MG63 (cell line): ENCODE data around the gene OR2A5. TPM values are rescaled to one million over a fixed set of nuclear protein-coding genes. Genes with fewer than 3 reads are reported as not detected.
"Not testable (repeated sequence)": the region's sequence is repeated elsewhere in the genome, so short reads cannot be mapped to it uniquely, and the experiment has no call there.

ENCODE experiments used
- DNase-seq: peaks from one replicate; pipeline ENCODE4 v3.0.0-alpha.2; 2020
- H3K27me3 ChIP-seq: fragments of 250-450 bp; sonication (Bioruptor Pico); 2 replicates; pipeline ENCODE4 v1.5.1; 2020; ENCODE audit warnings: mild to moderate bottlenecking, moderate library complexity
- H3K36me3 ChIP-seq: fragments of 250-450 bp; sonication (Bioruptor Pico); 2 replicates; pipeline ENCODE4 v1.5.1; 2020; ENCODE audit warnings: mild to moderate bottlenecking, moderate library complexity
- H3K4me3 ChIP-seq: fragments of 250-450 bp; sonication (Bioruptor Pico); 2 replicates; pipeline ENCODE4 v1.5.1; 2020; ENCODE audit warnings: mild to moderate bottlenecking, moderate library complexity
- H3K9me3 ChIP-seq: fragments of 250-450 bp; sonication (Bioruptor Pico); 2 replicates; pipeline ENCODE4 v1.5.1; 2020; ENCODE audit warnings: mild to moderate bottlenecking, moderate library complexity
- total RNA-seq: library from RNA; depleted of rRNA; stranded (reverse); fragments of >200 nt; shearing (Covaris generic); gene quantifications from 2 replicates; pipeline ENCODE4 v1.2.3, GENCODE V29; 2014; ENCODE audit warnings: low replicate concordance; rRNA removed

Gene OR2A5
- not detected in 2 replicates for total RNA-seq

DNA sequence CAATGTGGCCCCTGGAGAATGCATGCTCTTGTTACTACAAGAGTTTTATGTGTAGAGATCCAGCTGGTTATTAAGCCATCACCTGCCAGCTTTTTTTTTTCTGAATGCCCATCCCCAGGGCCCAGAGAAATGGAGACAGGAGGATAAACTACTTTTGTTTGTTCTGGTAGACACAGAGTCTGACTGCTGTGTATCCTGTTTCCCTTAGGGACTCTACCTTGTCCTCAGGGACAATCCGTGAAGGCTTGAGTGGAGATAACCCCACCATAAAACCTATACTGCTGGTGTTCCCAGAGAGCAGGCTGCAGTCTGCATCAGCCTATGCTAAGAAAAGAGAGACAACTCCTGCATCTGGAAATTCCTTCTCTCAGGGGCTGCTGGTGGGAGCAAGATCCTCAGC is at the start of gene OR2A5:
Gene OR2A5 (plus strand): TSS at position 301 of the 400 bp plus-strand sequence. CDS start 1,454 bp downstream, outside the sequence.
- Histone ChIP-seq H3K27me3 (no peaks in the 10 kb centered on the region), H3K4me3 (no peak within 1 kb of the TSS), H3K36me3 (no peaks in the 10 kb centered on the region), H3K9me3 (no peaks in the 10 kb centered on the region)
- DNase-seq = no peak

GRCh38 chr7:144000020-144000419 is 48.7 kb upstream of the OR2A5 start, which contains the start of gene OR6B1:
OR6B1 (plus strand) TSS chr7:144000320; CDS start chr7:144003997, 3,677 bp downstream.
- Histone ChIP-seq H3K36me3 (no peaks in the 10 kb centered on the region), H3K9me3 (no peaks in the 10 kb centered on the region), H3K27me3 (no peaks in the 10 kb centered on the region), H3K4me3 (no peak within 1 kb of the TSS)
- DNase-seq = no peak

- Histone ChIP-seq H3K36me3 (no peaks in the 10 kb centered on the region), H3K4me3 (no peak overlapping the region), H3K9me3 (no peaks in the 10 kb centered on the region), H3K27me3 (no peaks in the 10 kb centered on the region)
- no peak for DNase-seq
These were observed 47.2 kb upstream of the OR2A5 start for GRCh38 chr7:144001543-144001942.

DNA sequence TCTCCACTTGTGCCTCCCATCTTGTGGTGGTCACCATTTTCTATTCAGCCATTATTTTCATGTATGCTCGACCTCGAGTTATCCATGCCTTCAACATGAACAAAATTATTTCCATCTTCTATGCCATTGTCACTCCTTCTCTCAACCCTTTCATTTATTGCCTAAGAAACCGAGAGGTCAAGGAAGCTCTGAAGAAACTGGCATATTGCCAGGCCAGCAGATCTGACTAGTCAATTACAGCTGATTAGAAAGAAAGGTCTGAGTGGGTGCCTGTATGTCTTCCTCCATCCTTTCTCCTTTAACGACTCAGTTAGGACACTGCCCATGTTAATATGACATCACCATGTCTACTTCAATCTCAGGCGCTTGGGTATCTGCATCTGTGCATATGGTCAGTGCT is 44.0 kb upstream of the OR2A5 start:
- Histone ChIP-seq H3K4me3 (no peak overlapping the region), H3K9me3 (no peaks in the 10 kb centered on the region; the same call in 1 of the 2 replicates), H3K27me3 (no peaks in the 10 kb centered on the region), H3K36me3 (no peaks in the 10 kb centered on the region)
- DNase-seq = no peak

DNA sequence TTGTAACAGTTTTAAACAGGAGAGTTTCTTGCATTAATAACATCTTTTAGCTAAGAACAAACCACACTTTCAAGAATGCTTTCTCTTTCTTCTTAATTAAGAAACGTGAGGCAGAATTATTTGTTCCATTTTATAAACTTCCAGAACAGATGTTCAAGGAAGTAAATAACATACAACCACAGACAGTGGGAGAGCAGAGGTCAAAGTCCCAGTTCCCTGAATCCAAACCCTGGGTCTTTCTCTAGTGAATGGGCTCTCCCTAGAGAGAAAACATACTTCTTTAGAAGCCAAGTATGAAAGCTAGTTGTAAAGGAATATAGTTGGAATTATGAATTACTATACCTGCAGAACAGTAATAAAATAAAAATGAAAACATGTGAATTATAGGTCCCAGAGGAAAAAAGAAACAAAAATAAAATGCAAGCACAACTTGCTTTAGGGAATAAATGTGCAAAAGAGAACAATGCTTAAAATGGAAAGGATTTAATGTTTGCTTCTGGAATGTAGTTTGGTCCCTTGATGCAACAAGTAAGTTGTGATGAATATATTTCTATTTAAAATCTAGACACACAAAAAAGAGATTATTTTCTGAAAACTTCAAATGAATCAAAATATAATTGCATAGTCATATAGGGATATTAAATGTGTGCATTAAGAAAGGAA is 42.6 kb upstream of the OR2A5 start:
- no peaks in the 10 kb centered on the region for H3K27me3 ChIP-seq
- DNase-seq = no peak

DNA sequence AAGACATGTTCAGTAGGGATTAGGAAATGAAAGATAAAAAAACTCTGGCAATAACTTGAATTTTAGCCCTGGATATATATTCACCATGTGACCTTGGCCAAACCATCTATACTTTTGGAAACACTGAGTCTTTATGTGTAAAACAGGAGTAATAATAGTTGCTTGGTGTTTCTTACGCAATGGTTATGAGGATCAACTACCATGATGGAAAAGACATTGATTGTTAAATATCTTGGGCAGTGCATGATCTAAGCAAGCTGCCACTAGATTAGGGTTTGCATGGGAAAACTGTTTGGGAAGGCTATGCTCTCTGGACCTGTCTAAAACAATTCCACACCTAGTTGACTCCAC is 42.1 kb upstream of the OR2A5 start:
- Histone ChIP-seq H3K36me3 (no peaks in the 10 kb centered on the region), H3K9me3 (no peaks in the 10 kb centered on the region; the same call in 1 of the 2 replicates), H3K27me3 (no peaks in the 10 kb centered on the region), H3K4me3 (no peak overlapping the region)
- DNase-seq = no peak

More for the DNA sequence above, 42.6 kb upstream of the OR2A5 start:
- no peaks in the 10 kb centered on the region; the same call in 1 of the 2 replicates for H3K9me3 ChIP-seq
- no peak overlapping the region for H3K4me3 ChIP-seq
- no peaks in the 10 kb centered on the region for H3K36me3 ChIP-seq

DNA sequence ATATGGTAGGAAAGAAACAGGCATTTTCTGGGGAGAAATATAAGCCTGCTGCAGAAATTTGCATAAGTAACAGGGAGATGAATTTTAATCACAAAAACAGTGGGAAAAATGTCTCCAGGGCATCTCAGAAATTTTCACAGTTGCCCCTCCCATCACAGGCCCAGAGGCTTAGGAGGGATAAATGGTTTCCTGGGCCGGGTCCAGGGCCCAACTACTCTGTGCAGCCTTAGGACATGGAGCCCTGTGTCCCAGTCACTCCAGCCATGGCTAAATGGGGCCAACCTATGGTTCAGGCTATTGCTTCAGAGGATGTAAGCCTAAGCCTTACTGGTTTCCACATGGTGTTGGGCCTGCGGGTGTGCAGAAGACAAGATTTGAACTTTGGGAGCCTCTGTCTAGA is 39.4 kb upstream of the OR2A5 start:
- Histone ChIP-seq H3K4me3 (no peak overlapping the region), H3K9me3 (no peaks in the 10 kb centered on the region; the same call in 1 of the 2 replicates), H3K27me3 (no peaks in the 10 kb centered on the region), H3K36me3 (no peaks in the 10 kb centered on the region)
- no peak for DNase-seq

DNA sequence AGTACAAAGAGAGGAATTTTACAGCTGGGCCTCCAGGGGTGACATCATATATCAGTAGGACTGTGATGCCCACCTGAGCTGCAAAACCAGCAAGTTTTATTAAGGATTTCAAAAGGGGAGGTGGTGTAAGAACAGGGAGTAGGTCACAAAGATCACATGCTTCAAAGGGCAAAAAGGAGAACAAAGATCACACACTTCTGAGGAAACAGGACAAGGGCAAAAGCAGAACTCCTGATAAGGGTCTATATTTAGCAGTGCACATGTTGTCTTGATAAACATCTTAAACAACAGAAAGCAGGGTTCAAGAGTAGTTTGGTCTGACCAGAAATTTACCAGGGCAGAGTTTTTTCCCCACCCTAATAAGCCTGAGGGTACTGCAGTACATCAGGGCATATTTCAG is 38.7 kb upstream of the OR2A5 start:
- H3K27me3 ChIP-seq, DNase-seq, H3K36me3 ChIP-seq: not testable (repeated sequence)

DNA sequence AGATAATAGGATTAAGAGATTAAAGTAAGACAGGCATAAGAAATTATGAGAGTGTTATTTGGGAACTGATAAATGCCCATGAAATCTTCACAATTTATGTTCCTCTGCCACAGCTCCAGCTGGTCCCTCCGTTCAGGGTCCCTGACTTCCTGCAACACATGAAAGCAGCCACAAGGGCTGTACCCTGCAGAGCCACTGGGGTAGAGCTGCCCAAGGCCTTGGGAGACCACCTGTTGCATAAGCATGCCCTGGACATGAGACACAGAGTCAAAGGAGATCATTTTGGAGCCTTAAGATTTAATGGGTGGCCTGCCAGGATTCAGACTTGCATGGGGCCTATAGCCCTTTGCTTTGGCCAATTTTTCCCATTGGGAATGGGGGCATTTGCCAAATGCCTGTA is 37.9 kb upstream of the OR2A5 start:
- H3K36me3 ChIP-seq, H3K4me3 ChIP-seq, H3K9me3 ChIP-seq, DNase-seq, H3K27me3 ChIP-seq: not testable (repeated sequence)

More for the DNA sequence above, 38.7 kb upstream of the OR2A5 start:
- not testable (repeated sequence) for H3K9me3 ChIP-seq, H3K4me3 ChIP-seq

DNA sequence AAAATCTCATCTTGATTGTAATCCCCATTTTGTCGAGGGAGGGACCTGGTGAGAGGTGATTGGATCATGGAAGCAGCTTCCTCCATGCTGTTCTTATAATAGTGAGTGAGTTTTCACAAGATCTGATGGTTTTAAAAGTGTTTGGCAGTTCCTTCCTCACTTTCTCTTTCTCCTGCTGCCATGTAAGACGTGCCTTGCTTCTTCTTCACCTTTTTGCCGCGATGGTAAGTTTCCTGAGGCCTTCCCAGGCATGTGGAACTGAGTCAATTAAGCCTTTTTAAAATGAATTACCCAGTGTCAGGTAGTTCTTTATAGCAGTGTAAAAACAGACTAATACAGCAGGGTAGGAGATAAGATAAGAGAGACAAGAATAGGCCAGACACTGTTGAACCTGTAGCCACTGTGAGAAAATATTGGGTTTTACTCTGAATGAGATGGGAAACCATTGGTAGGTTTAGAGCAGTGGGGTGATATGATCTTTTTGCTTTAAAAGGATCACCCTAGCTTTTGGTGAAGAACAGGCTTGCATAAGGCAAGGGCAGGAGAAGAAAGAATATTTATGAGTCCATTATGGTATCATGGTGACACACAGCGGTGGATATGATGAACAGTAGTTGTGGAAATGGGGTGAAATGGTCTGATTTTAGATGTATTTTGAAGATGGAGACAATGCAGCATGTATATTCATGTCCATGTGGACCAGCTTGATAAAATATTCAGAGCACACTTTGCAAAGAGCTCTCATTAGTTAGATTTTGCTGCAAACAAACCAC is 37.1 kb upstream of the OR2A5 start:
- no peaks in the 10 kb centered on the region for H3K36me3 ChIP-seq
- no peak overlapping the region for H3K4me3 ChIP-seq
- no peaks in the 10 kb centered on the region for H3K27me3 ChIP-seq
- DNase-seq = no peak
- no peaks in the 10 kb centered on the region; the same call in 1 of the 2 replicates for H3K9me3 ChIP-seq

- H3K27me3 ChIP-seq = no peaks in the 10 kb centered on the region
- no peak for DNase-seq
- no peak overlapping the region for H3K4me3 ChIP-seq
- no peaks in the 10 kb centered on the region for H3K9me3 ChIP-seq
- no peaks in the 10 kb centered on the region for H3K36me3 ChIP-seq
These were observed 30.7 kb upstream of the OR2A5 start for GRCh38 chr7:144018065-144018464.

DNA sequence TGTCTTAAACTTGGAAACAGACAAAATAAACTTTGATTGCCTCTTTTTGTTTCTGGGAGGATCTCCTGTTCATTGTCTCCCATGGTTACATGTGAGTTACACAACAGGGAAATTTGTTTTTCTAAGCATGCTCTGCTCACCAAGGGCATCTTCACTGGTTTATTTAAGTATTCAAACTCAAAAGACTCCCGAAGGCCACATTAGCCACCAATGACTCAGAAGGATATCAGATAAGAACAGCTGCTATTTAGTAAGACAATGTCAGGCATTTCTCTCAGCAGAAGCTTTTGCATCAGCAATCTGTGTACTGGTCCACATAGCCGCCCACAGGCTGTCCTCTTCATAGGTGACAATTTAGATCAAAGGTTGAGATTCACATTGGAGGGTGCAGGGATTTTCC is 29.3 kb upstream of the OR2A5 start:
- H3K36me3 ChIP-seq = no peaks in the 10 kb centered on the region
- no peak overlapping the region for H3K4me3 ChIP-seq
- no peaks in the 10 kb centered on the region for H3K27me3 ChIP-seq
- no peaks in the 10 kb centered on the region for H3K9me3 ChIP-seq
- DNase-seq = peak; percentile 16

DNA sequence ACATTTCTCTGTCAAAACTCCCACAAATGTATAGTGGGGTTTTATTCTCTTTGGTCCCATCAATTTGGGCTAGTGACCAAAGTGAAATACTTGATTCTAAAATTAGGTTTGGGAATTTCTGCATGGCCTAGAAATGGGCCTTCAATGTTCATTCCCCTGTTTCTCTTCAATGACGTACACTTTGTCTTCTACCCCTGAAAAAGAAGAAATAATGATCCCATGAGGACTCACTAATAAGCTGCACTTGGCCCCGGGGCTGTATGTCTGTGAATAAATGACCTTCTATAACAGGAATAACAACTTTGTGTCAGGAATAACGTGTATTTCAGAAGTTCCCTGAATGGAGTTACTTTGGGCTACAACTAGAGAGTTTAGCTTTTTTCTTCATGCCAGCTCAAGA is 28.4 kb upstream of the OR2A5 start:
- H3K36me3 ChIP-seq = no peaks in the 10 kb centered on the region
- no peak overlapping the region for H3K4me3 ChIP-seq
- no peak for DNase-seq
- H3K9me3 ChIP-seq = no peaks in the 10 kb centered on the region
- H3K27me3 ChIP-seq = no peaks in the 10 kb centered on the region

GRCh38 chr7:144022169-144022568 is 26.6 kb upstream of the OR2A5 start:
- Histone ChIP-seq H3K9me3 (no peaks in the 10 kb centered on the region), H3K36me3 (no peaks in the 10 kb centered on the region), H3K27me3 (no peaks in the 10 kb centered on the region), H3K4me3 (no peak overlapping the region)
- no peak for DNase-seq

- Histone ChIP-seq H3K36me3 (no peaks in the 10 kb centered on the region), H3K27me3 (no peaks in the 10 kb centered on the region), H3K9me3 (no peaks in the 10 kb centered on the region), H3K4me3 (no peak overlapping the region)
- no peak for DNase-seq
These were observed 25.4 kb upstream of the OR2A5 start for GRCh38 chr7:144023171-144023827.

DNA sequence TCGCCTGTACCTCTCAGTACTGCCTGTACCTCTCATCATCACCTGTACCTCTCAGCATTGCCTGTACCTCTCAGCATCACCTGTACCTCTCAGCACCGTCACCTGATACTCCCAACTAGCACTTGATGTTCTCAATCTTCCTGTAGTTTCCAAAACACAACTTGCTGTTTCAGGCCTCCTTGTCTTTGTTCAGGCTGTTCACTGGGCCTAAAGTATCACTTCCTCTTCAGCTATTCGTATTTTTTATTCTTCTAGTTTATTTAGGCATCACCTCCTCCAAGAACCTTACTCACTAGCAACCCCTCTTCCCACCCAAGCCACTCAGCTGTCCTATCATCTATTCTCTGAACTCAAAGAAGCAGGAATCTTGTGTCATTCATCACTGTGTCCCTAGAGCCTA is 24.5 kb upstream of the OR2A5 start:
- H3K36me3 ChIP-seq = no peaks in the 10 kb centered on the region
- H3K4me3 ChIP-seq = no peak overlapping the region
- no peak for DNase-seq
- no peaks in the 10 kb centered on the region for H3K9me3 ChIP-seq
- no peaks in the 10 kb centered on the region for H3K27me3 ChIP-seq

DNA sequence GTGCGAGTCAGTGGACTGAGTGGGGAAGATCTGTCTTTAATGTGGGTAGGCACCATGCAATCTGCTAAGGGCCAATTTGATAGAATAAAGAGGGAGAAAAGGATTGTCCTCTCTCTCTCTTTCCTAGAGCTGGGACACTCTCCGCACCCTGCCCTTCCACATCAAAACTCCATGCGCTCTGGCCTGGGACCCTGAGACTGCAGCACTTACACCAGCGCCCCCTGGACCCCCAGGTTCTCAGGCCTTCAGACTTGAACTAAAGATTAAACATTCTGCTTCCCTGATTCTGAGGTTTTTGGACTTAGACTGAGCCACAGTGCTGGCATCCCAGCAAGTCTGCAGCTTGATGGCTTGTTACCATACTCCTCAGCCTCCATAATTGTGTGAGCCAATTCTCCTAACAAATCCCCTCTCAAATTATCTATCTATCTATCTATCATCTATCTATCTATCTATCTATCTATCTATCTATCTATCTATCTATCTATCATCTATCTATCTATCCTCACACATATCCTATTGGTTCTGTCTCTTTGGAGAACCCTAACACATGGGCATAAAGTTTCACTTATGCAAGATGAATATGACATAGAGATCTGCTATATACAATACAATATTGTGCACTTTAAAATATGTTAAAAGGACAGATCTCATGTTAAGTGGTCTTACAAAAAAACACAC is 22.4 kb upstream of the OR2A5 start:
- no peak overlapping the region for H3K4me3 ChIP-seq
- no peaks in the 10 kb centered on the region for H3K36me3 ChIP-seq
- H3K9me3 ChIP-seq = no peaks in the 10 kb centered on the region
- no peak for DNase-seq
- H3K27me3 ChIP-seq = no peaks in the 10 kb centered on the region
